GM12878 (cell line): ENCODE measurements around the gene GRM3. TPM values are rescaled to one million over a fixed set of nuclear protein-coding genes. Genes with fewer than 3 reads are reported as not detected.

ENCODE experiments used
- ATAC-seq: fragments of 200-7000 bp; cut with Tn5 transposase; 3 replicates; pipeline ENCODE4 v1.9.1; 2020; ENCODE audit warnings: mild to moderate bottlenecking, moderate library complexity
- BruUV-seq: library from RNA; stranded (reverse); fragments of 400-500 nt; replicated peaks from 2 replicates; lab custom pipeline; 2021; lab: Mats Ljungman, UMichigan
- CTCF ChIA-PET: fragments of 300-600 bp; sonication (Branson Sonifier 250); formaldehyde crosslinking; extraction: SDS; loops from one replicate; lab custom pipeline; 2021; ENCODE audit warnings: inconsistent platforms; lab: Yijun Ruan, JAX
- POLR2A ChIA-PET: fragments of 350-600 bp; formaldehyde crosslinking; extraction: SDS; loops from one replicate; lab custom pipeline; 2021; ENCODE audit warnings: inconsistent platforms; lab: Charles Lee
- RAD21 ChIA-PET: fragments of 300-600 bp; sonication (Branson Sonifier 250); formaldehyde crosslinking; loops from one replicate; lab custom pipeline; 2023; ENCODE audit warnings: antibody characterized with exemption; ENCODE audit not compliant: unreplicated experiment; lab: Charles Lee
- SMC1A ChIA-PET: fragments of 300-600 bp; sonication (Branson Sonifier 250); formaldehyde crosslinking; loops from one replicate; lab custom pipeline; 2023; ENCODE audit not compliant: unreplicated experiment, uncharacterized antibody; lab: Charles Lee
- DNase-seq: peaks from one replicate; pipeline ENCODE4 v3.0.0-alpha.2; 2011; ENCODE audit warnings: low read depth, low spot score
- FAIRE-seq: peaks from 3 replicates; lab custom pipeline; 2011; peaks lifted over from hg19 to GRCh38; lab: Jason Lieb, UNC
- H2AFZ ChIP-seq: 2 replicates; pipeline ENCODE4 v1.6.0; 2011; ENCODE audit warnings: low read depth, low read length, control low read depth; ENCODE audit not compliant: control insufficient read depth
- H3K27ac ChIP-seq: 2 replicates; pipeline ENCODE4 v1.5.1; 2011; ENCODE audit warnings: control low read depth; ENCODE audit not compliant: control insufficient read depth, insufficient read depth
- H3K27me3 ChIP-seq, 2 experiments: replicated peaks in 1 of 2; 2 replicates each; pipeline versions ENCODE4 v1.6.0 to v1.6.1; 2011; ENCODE audit warnings: low read length in 1 of 2; ENCODE audit not compliant: control insufficient read depth in 2 of 2, insufficient read depth in 2 of 2
- H3K36me3 ChIP-seq, 2 experiments: 2 replicates each; pipeline ENCODE4 v1.5.1; 2011; ENCODE audit warnings: low read length in 1 of 2; ENCODE audit not compliant: control insufficient read depth in 2 of 2, insufficient read depth in 2 of 2
- H3K4me1 ChIP-seq: 2 replicates; pipeline ENCODE4 v1.6.1; 2011; ENCODE audit warnings: mild to moderate bottlenecking, low read length, moderate library complexity, mixed read lengths; ENCODE audit not compliant: control insufficient read depth, insufficient read depth
- H3K4me2 ChIP-seq: 2 replicates; pipeline ENCODE4 v1.6.0; 2011; ENCODE audit warnings: control low read depth; ENCODE audit not compliant: control insufficient read depth, insufficient read depth
- H3K4me3 ChIP-seq: fragments of 200-600 bp; sonication (generic); 2 replicates; pipeline ENCODE4 v1.5.1; 2016
- H3K79me2 ChIP-seq: 2 replicates; pipeline ENCODE4 v1.6.0; 2011; ENCODE audit warnings: low read length; ENCODE audit not compliant: control insufficient read depth, insufficient read depth
- H3K9ac ChIP-seq: 2 replicates; pipeline ENCODE4 v1.8.0; 2011; ENCODE audit warnings: low read length, control low read depth, mixed read lengths; ENCODE audit not compliant: control insufficient read depth, insufficient read depth
- H3K9me3 ChIP-seq: replicated peaks from 3 replicates; pipeline ENCODE4 v1.5.1; 2011; ENCODE audit warnings: mild to moderate bottlenecking, low read length; ENCODE audit not compliant: control insufficient read depth, insufficient read depth
- H4K20me1 ChIP-seq: 2 replicates; pipeline ENCODE4 v1.6.0; 2011; ENCODE audit not compliant: control insufficient read depth, insufficient read depth
- EP300 ChIP-seq, 2 experiments: fragments of 150-350 bp in 1 of 2; IDR thresholded peaks; 2 replicates each; pipeline ENCODE4 v1.6.1; 2011 to 2012; ENCODE audit warnings: low read depth in 2 of 2, low read length in 2 of 2, borderline replicate concordance in 1 of 2, improper control_type of control experiment in 1 of 2, inconsistent platforms in 1 of 2; ENCODE audit not compliant: control insufficient read depth in 1 of 2
- HDGF ChIP-seq: fragments of 450-650 bp; IDR thresholded peaks from 2 replicates; pipeline ENCODE4 v1.6.1; 2016; ENCODE audit warnings: antibody characterized with exemption
- JUNB ChIP-seq: IDR thresholded peaks from 2 replicates; pipeline ENCODE4 v1.6.1; 2016; ENCODE audit warnings: antibody characterized with exemption, mild to moderate bottlenecking
- SREBF1 ChIP-seq: IDR thresholded peaks from 2 replicates; pipeline ENCODE4 v1.6.1; 2012; ENCODE audit warnings: mild to moderate bottlenecking, low read length
- in situ Hi-C: fragments of 300-500 bp; cut with MboI; formaldehyde crosslinking; loops from 9 replicates; pipeline ENCODE4 v1.14.3; 2018; ENCODE audit warnings: mixed read lengths
- intact Hi-C: fragments of 100-400 bp; cut with micrococcal nuclease; formaldehyde crosslinking; loops from one replicate; pipeline ENCODE4 v1.14.2; 2022; ENCODE audit not compliant: unreplicated experiment
- polyA plus RNA-seq, 11 experiments: library from polyadenylated mRNA; depleted of rRNA in 4 of 11; unstranded in 6 of 11; stranded (reverse) in 5 of 11; fragments of >200 nt; fragmentation: Nextera tagmentation in 4 of 11; fragmentation: Illumina TruSeq in 1 of 11; extraction: Ambion mirVana in 4 of 11; extraction: Trizol in 1 of 11; gene quantifications; 1 replicate in 1 of 11; 2 replicates in 10 of 11; pipeline versions ENCODE4 v1.2.1 to v1.2.3, GENCODE V29; 2011 to 2016; ENCODE audit warnings: inconsistent platforms in 2 of 11, missing spikeins in 2 of 11, low read depth in 1 of 11
- total RNA-seq, 4 experiments: library from RNA; depleted of rRNA in 3 of 4; stranded (reverse); fragments of >200 nt in 3 of 4; fragmentation: Illumina TruSeq in 1 of 4; extraction: Trizol in 1 of 4; gene quantifications; 2 replicates each; pipeline versions ENCODE4 v1.2.1 to v1.2.3, GENCODE V29; 2013 to 2021
- TF ChIP-seq, protein P1 (sequence below): fragments of 450-650 bp; IDR thresholded peaks from 2 replicates; pipeline ENCODE4 v1.6.1; 2016; ENCODE audit warnings: mild to moderate bottlenecking
- TF ChIP-seq, protein P2 (sequence below): fragments of 150-350 bp; IDR thresholded peaks from 2 replicates; pipeline ENCODE4 v1.6.1; 2014; ENCODE audit warnings: mild to moderate bottlenecking, low read depth, low read length

The GRM3 gene
- total and polyA plus RNA-seq, 10 of the 15 experiments (the other 5 are each of a cell fraction or from before 2014, with no cell fraction given), result 0.03 to 0.49 (median 0.15) TPM; not detected in 1

DNA sequence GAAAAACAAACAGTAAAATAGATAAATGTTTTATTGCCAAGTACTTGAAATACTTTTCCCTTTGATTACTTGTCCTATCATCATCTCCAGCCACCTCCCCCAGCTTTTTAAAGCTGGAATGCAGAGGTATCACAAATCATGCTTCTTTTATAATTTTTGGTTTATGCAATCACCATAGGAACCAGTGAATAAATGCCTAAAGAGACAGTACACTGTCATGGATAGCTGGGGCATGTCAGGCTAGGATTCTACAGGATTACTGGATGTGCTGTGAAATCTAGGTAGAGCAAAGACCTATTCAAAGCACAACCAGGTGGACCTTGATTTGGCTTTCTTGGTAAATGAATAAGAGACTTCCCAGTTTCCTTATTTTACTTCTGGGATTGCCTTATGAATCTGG, 257.2 kb downstream of the GRM3 start:
- ChIA-PET RAD21 (no interaction called here), POLR2A (no interaction called here), SMC1A (interaction anchor here (1.1 kb wide), 1 partner anchor 16 kb away, joined by 3 read pairs; no protein-coding TSS in a partner anchor), CTCF (interaction anchor here (0.6 to 1.2 kb wide), 3 partner anchors 9 to 638 kb away, joined by 3 to 4 read pairs (median 3); no protein-coding TSS in a partner anchor)
- no peaks in the 10 kb centered on the region for H3K36me3 ChIP-seq
- no peaks in the 10 kb centered on the region for H3K9me3 ChIP-seq
- H3K4me3 ChIP-seq, result no peak overlapping the region
- H3K27ac ChIP-seq, result no peak overlapping the region
- no peaks in the 10 kb centered on the region for H3K27me3 ChIP-seq
- H4K20me1 ChIP-seq, result no peaks in the 10 kb centered on the region
- intact Hi-C loops, result no loop called here
- TF ChIP-seq SREBF1, result no peak
- no peak for TF ChIP-seq EP300 (IDR thresholded peaks at IDR 0.05; ENCODE audit: borderline replicate concordance in 1 of 2, control insufficient read depth in 1 of 2, low read depth in 2 of 2, low read length in 2 of 2)
- TF ChIP-seq HDGF, result no peak
- TF ChIP-seq, protein P1, sequence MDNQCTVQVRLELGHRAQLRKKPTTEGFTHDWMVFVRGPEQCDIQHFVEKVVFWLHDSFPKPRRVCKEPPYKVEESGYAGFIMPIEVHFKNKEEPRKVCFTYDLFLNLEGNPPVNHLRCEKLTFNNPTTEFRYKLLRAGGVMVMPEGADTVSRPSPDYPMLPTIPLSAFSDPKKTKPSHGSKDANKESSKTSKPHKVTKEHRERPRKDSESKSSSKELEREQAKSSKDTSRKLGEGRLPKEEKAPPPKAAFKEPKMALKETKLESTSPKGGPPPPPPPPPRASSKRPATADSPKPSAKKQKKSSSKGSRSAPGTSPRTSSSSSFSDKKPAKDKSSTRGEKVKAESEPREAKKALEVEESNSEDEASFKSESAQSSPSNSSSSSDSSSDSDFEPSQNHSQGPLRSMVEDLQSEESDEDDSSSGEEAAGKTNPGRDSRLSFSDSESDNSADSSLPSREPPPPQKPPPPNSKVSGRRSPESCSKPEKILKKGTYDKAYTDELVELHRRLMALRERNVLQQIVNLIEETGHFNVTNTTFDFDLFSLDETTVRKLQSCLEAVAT, result no peak
- TF ChIP-seq, protein P2, sequence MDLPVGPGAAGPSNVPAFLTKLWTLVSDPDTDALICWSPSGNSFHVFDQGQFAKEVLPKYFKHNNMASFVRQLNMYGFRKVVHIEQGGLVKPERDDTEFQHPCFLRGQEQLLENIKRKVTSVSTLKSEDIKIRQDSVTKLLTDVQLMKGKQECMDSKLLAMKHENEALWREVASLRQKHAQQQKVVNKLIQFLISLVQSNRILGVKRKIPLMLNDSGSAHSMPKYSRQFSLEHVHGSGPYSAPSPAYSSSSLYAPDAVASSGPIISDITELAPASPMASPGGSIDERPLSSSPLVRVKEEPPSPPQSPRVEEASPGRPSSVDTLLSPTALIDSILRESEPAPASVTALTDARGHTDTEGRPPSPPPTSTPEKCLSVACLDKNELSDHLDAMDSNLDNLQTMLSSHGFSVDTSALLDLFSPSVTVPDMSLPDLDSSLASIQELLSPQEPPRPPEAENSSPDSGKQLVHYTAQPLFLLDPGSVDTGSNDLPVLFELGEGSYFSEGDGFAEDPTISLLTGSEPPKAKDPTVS, result no peak
- no peak for TF ChIP-seq JUNB
- no TSS peak for BruUV-seq
- FAIRE-seq (no peak), ATAC-seq (no peak), DNase-seq (no peak)
- H3K79me2 ChIP-seq, result no peaks in the 10 kb centered on the region
- no peak overlapping the region for H3K9ac ChIP-seq
- in situ Hi-C loops, result loop anchor here (10.0 kb wide), 1 partner anchor 1016 kb away; no protein-coding TSS in a partner anchor
- no peak overlapping the region for H3K4me2 ChIP-seq
- no peaks in the 10 kb centered on the region for H3K4me1 ChIP-seq
- H2AFZ ChIP-seq, result no peak overlapping the region
